Karpas-422 (cell line): ENCODE data around the gene C16orf92. TPM values are rescaled to one million over a fixed set of nuclear protein-coding genes. Genes with fewer than 3 reads are reported as not detected.
A peak's percentile ranks its signal among the peaks of the same experiment; 100 is the strongest.

Source experiments
- DNase-seq: peaks from one replicate; pipeline ENCODE4 v3.0.0-alpha.2; 2015
- H2AFZ ChIP-seq: fragments of 200-600 bp; sonication (generic); 2 replicates; pipeline ENCODE4 v1.6.1; 2014; ENCODE audit warnings: antibody characterized with exemption, low read length, mixed read lengths
- H3K27ac ChIP-seq: fragments of 200-600 bp; sonication (generic); 2 replicates; pipeline ENCODE4 v1.5.1; 2014; ENCODE audit warnings: mild to moderate bottlenecking, low read length, moderate library complexity
- H3K27me3 ChIP-seq: fragments of 200-600 bp; sonication (generic); 2 replicates; pipeline ENCODE4 v1.6.1; 2014; ENCODE audit warnings: low read length, mixed read lengths
- H3K36me3 ChIP-seq: fragments of 200-600 bp; sonication (generic); 2 replicates; pipeline ENCODE4 v1.6.1; 2014; ENCODE audit warnings: low read length, mixed read lengths; ENCODE audit not compliant: insufficient read depth
- H3K4me1 ChIP-seq: fragments of 200-600 bp; sonication (generic); 2 replicates; pipeline ENCODE4 v1.6.1; 2014; ENCODE audit warnings: mild to moderate bottlenecking, low read length, mixed read lengths
- H3K4me2 ChIP-seq: fragments of 200-600 bp; sonication (generic); 2 replicates; pipeline ENCODE4 v1.6.1; 2014; ENCODE audit warnings: low read length, low read depth, mild to moderate bottlenecking; ENCODE audit not compliant: poor library complexity, severe bottlenecking
- H3K4me3 ChIP-seq: fragments of 200-600 bp; sonication (generic); 2 replicates; pipeline ENCODE4 v1.5.1; 2014; ENCODE audit warnings: mild to moderate bottlenecking, antibody characterized with exemption, low read length, mixed read lengths
- H3K79me2 ChIP-seq: fragments of 200-600 bp; sonication (generic); 2 replicates; pipeline ENCODE4 v1.6.1; 2014; ENCODE audit warnings: mild to moderate bottlenecking, low read length, mixed read lengths
- H3K9ac ChIP-seq: fragments of 200-600 bp; sonication (generic); 2 replicates; pipeline ENCODE4 v1.6.0; 2014; ENCODE audit warnings: low read length
- H3K9me2 ChIP-seq: fragments of 200-600 bp; sonication (generic), shearing (Covaris generic); replicated peaks from 2 replicates; pipeline ENCODE4 v1.6.0; 2014; ENCODE audit warnings: mild to moderate bottlenecking, low read length, moderate library complexity; ENCODE audit not compliant: insufficient read depth
- H3K9me3 ChIP-seq: fragments of 300-700, 200-600 bp; sonication (generic); 2 replicates; pipeline ENCODE4 v1.6.1; 2014; ENCODE audit warnings: low read length, mixed read lengths
- H4K20me1 ChIP-seq: fragments of 200-600 bp; sonication (generic); 2 replicates; pipeline ENCODE4 v1.6.1; 2014; ENCODE audit warnings: mild to moderate bottlenecking, antibody characterized with exemption, low read length, low read depth; ENCODE audit not compliant: insufficient read depth
- total RNA-seq: library from RNA; depleted of rRNA; stranded (reverse); fragments of >200 nt; shearing (Covaris generic); gene quantifications from 2 replicates; pipeline ENCODE4 v1.2.3, GENCODE V29; 2014; ENCODE audit warnings: low replicate concordance

The C16orf92 gene
- total RNA-seq, 1 experiment from 2014 or later: not detected

DNA sequence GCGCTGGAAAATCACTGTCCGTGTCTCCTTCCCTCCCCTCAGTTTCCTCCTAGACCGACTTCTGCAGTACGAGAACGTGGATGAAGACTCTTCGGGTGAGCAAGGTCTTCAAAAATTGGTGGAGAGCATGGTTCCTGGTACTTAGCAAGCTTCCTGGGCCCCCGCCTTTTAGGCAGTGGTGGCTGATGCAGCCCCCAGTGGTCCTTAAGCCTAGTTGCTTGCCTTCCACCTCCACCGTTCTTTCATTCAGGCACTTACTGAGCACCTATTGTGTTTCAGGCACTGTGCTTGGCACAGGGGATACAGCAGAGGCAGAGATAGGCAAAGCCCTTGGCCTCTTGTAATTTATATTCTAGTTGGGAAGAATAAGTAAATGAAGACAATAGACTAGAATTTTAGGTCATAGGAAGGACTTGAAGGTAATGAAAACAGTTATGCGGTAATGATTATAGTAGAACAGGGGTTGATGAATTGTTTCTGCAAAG, 26.2 kb upstream of the C16orf92 start:
- Histone ChIP-seq H3K4me3 (peak overlapping the region; percentile 97), H3K4me2 (peak overlapping the region; percentile 94), H3K36me3 (peaks cover 7% of the 10 kb centered on the region; the same call in 1 of the 2 replicates), H3K9me3 (no peaks in the 10 kb centered on the region), H3K9ac (peak overlapping the region; percentile 96), H3K27me3 (no peaks in the 10 kb centered on the region), H2AFZ (peak overlapping the region; percentile 85; the same call in 1 of the 2 replicates), H3K27ac (peak overlapping the region; percentile 52), H3K4me1 (peaks cover 34% of the 10 kb centered on the region), H3K9me2 (no peaks in the 10 kb centered on the region), H4K20me1 (no peaks in the 10 kb centered on the region), H3K79me2 (peaks cover 13% of the 10 kb centered on the region)
- DNase-seq: peak; percentile 60

DNA sequence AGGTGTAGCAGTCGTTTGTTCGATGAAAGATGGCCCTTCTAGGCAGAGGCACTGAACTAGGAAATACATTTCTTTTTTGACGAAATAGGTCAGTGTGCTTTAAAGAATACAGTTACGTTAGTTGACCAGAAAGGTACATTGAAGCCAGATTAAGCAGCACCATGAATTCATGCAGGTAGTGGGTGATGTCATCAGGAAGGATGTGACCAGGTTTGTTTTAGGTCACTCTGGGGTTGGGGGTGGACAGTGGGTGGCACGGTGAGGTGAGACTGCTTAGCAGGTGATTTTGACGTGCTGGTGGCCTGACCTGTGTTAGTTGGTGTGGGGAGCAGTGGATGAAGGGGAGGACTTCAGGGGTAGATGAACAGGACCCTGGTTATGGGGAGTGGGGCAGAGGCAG, 23.4 kb upstream of the C16orf92 start:
- peak; percentile 38 for DNase-seq
- peaks cover 13% of the 10 kb centered on the region for H3K79me2 ChIP-seq
- H2AFZ ChIP-seq: no peak overlapping the region
- no peak overlapping the region for H3K27ac ChIP-seq
- no peaks in the 10 kb centered on the region for H3K9me2 ChIP-seq
- H3K9me3 ChIP-seq: no peaks in the 10 kb centered on the region
- H3K36me3 ChIP-seq: peaks cover 7% of the 10 kb centered on the region; the same call in 1 of the 2 replicates
- H3K4me1 ChIP-seq: peaks cover 26% of the 10 kb centered on the region
- no peak overlapping the region for H3K4me2 ChIP-seq
- no peak overlapping the region for H3K4me3 ChIP-seq
- no peak overlapping the region for H3K9ac ChIP-seq
- 0 out of 2 replicates have a peak, but pooled peaks cover 5% of the 10 kb centered on the region for H4K20me1 ChIP-seq
- H3K27me3 ChIP-seq: no peaks in the 10 kb centered on the region

DNA sequence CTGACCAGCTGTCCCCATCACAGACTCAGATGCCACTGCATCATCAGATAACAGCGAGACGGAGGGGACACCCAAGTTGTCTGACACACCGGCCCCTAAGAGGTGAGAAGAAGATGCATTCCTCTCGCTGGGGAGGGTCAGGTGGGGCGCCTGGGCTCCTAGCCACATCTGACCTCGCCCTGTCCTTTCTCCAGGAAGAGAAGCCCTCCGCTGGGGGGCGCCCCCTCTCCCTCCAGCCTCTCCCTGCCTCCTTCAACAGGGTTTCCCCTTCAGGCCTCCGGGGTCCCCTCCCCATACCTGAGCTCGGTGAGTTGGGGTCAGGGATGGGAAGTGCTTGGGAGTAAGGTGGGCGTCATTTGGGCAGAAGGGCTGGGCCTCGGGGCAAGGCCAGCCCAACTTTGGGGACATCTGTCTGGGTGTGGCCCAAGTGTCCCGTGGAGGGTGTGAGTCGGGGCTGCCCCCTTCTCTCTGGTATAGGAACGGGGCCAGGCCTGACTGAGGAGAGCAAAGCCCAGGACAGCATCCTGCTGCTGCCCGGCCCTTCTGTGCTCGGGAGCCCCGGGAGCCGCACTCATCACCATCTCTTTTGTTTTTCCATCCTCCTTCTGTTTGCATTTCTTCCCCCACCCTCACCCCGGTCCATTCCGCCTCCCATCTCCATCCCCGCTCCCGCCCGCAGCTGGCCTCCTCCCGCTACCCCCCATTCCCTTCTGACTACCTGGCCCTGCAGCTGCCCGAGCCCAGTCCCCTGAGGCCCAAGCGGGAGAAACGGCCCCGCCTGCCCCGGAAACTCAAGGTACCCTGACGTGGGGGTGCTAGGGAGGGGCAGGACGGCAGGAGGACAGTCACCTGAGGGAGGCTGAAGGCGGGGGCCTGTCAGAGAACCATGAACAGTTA, 22.0 kb upstream of the C16orf92 start:
- Histone ChIP-seq H2AFZ (no peak overlapping the region), H3K9ac (no peak overlapping the region), H3K27ac (no peak overlapping the region), H3K9me2 (no peaks in the 10 kb centered on the region), H3K4me3 (no peak overlapping the region), H3K79me2 (peaks cover 13% of the 10 kb centered on the region), H3K36me3 (peaks cover 7% of the 10 kb centered on the region; the same call in 1 of the 2 replicates), H3K4me2 (no peak overlapping the region), H3K4me1 (peaks cover 26% of the 10 kb centered on the region), H4K20me1 (0 out of 2 replicates have a peak, but pooled peaks cover 9% of the 10 kb centered on the region), H3K27me3 (no peaks in the 10 kb centered on the region), H3K9me3 (no peaks in the 10 kb centered on the region)
- no peak for DNase-seq

DNA sequence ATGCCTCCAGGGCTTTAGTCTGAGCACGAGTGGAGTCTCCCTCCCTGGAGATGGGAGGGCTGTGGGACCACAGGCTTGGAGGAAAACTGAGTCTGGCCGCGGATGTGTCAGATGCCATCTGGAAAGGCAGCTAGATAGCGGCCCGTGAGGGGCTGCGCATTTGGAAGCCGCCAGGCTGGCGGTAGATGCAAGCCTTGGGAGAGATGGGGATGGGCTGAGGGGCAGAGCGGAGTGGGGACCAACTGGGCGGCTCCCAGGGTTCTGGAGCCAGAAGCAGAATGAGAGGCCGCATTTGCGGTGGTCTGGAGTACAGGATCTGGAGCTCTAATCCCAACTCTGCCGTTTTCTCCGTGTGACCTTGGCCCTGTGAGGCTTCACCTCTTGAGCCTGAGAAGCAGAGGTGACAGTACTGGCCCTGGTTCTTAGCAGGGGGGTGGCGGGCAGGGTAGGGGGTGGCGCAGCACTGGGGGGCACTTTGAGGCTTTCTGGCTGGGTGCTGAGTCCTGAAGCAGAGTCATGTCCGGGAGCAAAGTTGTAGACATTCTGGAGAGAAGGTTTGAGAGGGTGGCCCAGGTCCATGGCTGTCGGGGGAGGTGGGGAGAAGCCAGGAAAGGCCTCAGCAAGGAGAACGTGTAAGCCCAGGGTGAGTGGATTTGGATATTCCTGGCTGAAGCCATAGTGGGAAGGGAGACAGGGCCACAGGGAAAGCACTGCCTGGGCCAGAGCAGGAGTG, 20.2 kb upstream of the C16orf92 start:
- no peak overlapping the region for H3K27ac ChIP-seq

DNA sequence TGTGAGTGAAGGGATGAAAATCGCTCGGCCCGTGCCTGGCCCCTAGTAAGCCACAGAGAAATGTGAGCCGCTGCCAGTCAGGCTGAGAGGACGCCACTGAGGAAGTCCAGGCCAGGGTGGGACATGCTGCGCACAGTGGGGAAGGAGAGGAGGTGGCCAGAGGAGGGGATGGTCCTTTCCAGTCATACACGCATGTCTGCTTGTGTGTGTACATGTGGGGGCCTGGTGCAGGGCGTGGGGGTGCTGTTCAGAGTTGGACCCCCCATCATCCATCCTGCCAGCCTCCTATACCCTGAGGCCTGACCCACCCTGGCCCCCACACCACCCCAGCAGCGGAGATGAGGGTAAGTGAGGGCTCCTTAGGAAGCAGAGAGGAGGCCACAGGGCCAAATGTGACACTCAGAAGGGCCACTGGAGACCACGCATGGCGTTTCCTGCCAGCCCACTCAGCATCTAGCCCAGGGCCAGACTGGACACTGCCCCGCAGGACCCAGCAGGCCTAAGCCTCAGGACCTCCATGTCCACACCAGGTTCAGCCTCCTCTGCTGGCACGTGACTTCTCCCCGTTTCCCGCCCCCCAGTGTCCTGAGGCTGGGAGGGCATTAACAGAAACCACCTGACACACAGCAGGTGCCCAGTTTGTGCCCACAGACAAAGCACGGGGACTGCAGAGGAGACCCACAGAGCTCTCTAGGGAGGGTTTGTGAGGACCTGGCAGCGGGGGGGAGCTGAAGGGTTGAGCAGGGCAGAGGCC, 19.2 kb upstream of the C16orf92 start:
- no peak for DNase-seq
- no peak overlapping the region for H3K4me2 ChIP-seq

More for the DNA sequence above, 20.2 kb upstream of the C16orf92 start:
- Histone ChIP-seq H2AFZ (no peak overlapping the region), H3K4me3 (no peak overlapping the region), H3K9me3 (no peaks in the 10 kb centered on the region), H3K9me2 (no peaks in the 10 kb centered on the region), H3K36me3 (peaks cover 4% of the 10 kb centered on the region; the same call in 1 of the 2 replicates), H3K79me2 (no peaks in the 10 kb centered on the region), H3K27me3 (no peaks in the 10 kb centered on the region), H3K9ac (no peak overlapping the region), H4K20me1 (0 out of 2 replicates have a peak, but pooled peaks cover 10% of the 10 kb centered on the region), H3K4me1 (peaks cover 19% of the 10 kb centered on the region), H3K4me2 (no peak overlapping the region)
- DNase-seq: no peak

DNA sequence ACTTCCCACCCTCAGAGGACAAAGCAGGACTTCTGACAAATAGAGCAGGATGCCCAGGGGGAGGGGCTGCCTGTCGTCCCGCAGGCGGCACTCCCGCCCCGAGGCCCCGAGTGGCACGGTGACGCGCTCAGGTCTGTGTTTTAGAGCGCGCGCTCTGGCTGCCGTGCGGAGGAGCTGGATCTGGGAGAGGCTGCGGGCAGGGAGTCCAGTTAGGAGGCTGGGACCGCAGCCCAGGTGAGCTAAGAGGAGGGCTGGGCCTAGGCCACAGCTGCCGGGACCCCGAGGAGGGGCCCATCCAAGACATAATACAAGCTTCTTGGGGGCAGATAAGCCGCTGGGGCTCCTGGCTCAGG, 18.6 kb upstream of the C16orf92 start:
- no peak for DNase-seq
- no peak overlapping the region for H3K4me3 ChIP-seq
- no peaks in the 10 kb centered on the region for H3K79me2 ChIP-seq
- H3K4me2 ChIP-seq: no peak overlapping the region
- H3K27ac ChIP-seq: no peak overlapping the region
- H3K9me2 ChIP-seq: no peaks in the 10 kb centered on the region
- H3K27me3 ChIP-seq: no peaks in the 10 kb centered on the region
- H3K9me3 ChIP-seq: no peaks in the 10 kb centered on the region
- peaks cover 19% of the 10 kb centered on the region for H3K4me1 ChIP-seq
- no peak overlapping the region for H2AFZ ChIP-seq
- no peaks in the 10 kb centered on the region for H3K36me3 ChIP-seq
- H4K20me1 ChIP-seq: 0 out of 2 replicates have a peak, but pooled peaks cover 10% of the 10 kb centered on the region
- H3K9ac ChIP-seq: no peak overlapping the region

More for the DNA sequence above, 19.2 kb upstream of the C16orf92 start:
- Histone ChIP-seq H4K20me1 (0 out of 2 replicates have a peak, but pooled peaks cover 10% of the 10 kb centered on the region), H2AFZ (no peak overlapping the region), H3K4me3 (no peak overlapping the region), H3K79me2 (no peaks in the 10 kb centered on the region), H3K9ac (no peak overlapping the region), H3K4me1 (peaks cover 19% of the 10 kb centered on the region), H3K36me3 (no peaks in the 10 kb centered on the region), H3K9me3 (no peaks in the 10 kb centered on the region), H3K27me3 (no peaks in the 10 kb centered on the region), H3K9me2 (no peaks in the 10 kb centered on the region), H3K27ac (no peak overlapping the region)

DNA sequence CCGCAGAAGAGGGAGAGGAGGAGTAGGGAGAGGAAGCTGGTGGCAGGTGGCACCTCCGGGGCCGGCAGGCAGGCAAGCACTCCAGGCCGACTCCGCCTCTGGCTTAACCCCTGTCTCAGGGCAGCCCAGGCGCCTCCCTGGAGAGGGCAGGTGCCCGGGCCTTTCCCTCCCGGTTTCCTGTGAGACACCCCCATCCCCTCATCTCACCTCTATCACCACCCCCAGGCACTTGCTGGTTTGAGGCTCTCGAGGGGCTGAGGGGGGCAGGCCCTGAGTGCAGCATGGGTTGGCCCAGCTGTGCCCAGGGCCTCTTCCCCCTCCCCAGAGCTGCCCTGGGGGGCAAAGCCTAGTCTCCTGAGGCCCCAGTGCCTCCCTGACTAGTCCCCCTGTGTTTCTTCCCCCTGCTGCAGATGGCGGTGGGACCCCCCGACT, 18.2 kb upstream of the C16orf92 start:
- Histone ChIP-seq H2AFZ (no peak overlapping the region), H3K79me2 (no peaks in the 10 kb centered on the region), H3K4me3 (no peak overlapping the region), H3K36me3 (no peaks in the 10 kb centered on the region), H3K9me3 (no peaks in the 10 kb centered on the region), H3K9me2 (no peaks in the 10 kb centered on the region), H3K4me2 (no peak overlapping the region), H3K9ac (no peak overlapping the region), H3K27me3 (no peaks in the 10 kb centered on the region), H3K4me1 (peaks cover 19% of the 10 kb centered on the region), H3K27ac (no peak overlapping the region), H4K20me1 (0 out of 2 replicates have a peak, but pooled peaks cover 10% of the 10 kb centered on the region)
- peak; percentile 62 for DNase-seq
